Stimulated activated memory B cell treated with anti-CD40 and anti-IgM and Interleukin-4, amounts not matched to agents 10 μg/mL and 1 μg/mL and 100 μg/mL, for 72 hours (primary cell): ENCODE data around the gene PEMT.

Experiments used
- ATAC-seq: fragments of 150-1000 bp; cut with Tn5 transposase; 2 replicates; pipeline ENCODE4 v1.10.0; 2021
- H3K27ac Mint-ChIP-seq: one replicate; pipeline ENCODE4 v1.8.0; 2022; ENCODE audit warnings: mild to moderate bottlenecking, mixed read lengths
- H3K27me3 Mint-ChIP-seq: one replicate; pipeline ENCODE4 v1.8.0; 2022; ENCODE audit warnings: mixed read lengths
- H3K36me3 Mint-ChIP-seq: one replicate; pipeline ENCODE4 v1.8.0; 2022; ENCODE audit warnings: mixed read lengths
- H3K4me1 Mint-ChIP-seq: one replicate; pipeline ENCODE4 v1.8.0; 2022; ENCODE audit warnings: mixed read lengths
- H3K4me3 Mint-ChIP-seq: one replicate; pipeline ENCODE4 v1.8.0; 2022; ENCODE audit warnings: mild to moderate bottlenecking, moderate library complexity, mixed read lengths
- H3K9me3 Mint-ChIP-seq: one replicate; pipeline ENCODE4 v1.8.0; 2022; ENCODE audit warnings: mixed read lengths

PEMT gene

GRCh38 chr17:17504341-17505140 is 87.0 kb downstream of the PEMT start:
- Mint-ChIP-seq H3K9me3 (no peaks in the 10 kb centered on the region), H3K27ac (no peak overlapping the region), H3K36me3 (no peaks in the 10 kb centered on the region), H3K4me3 (no peak overlapping the region), H3K4me1 (no peaks in the 10 kb centered on the region), H3K27me3 (peaks cover 27% of the 10 kb centered on the region)
- peak; percentile 2 for ATAC-seq

GRCh38 chr17:17503566-17504130 is 87.9 kb downstream of the PEMT start:
- no peak overlapping the region for H3K4me3 Mint-ChIP-seq
- H3K36me3 Mint-ChIP-seq, result no peaks in the 10 kb centered on the region
- no peaks in the 10 kb centered on the region for H3K9me3 Mint-ChIP-seq
- ATAC-seq, result peak; percentile 3
- no peak overlapping the region for H3K27ac Mint-ChIP-seq
- no peaks in the 10 kb centered on the region for H3K4me1 Mint-ChIP-seq
- peaks cover 35% of the 10 kb centered on the region for H3K27me3 Mint-ChIP-seq

GRCh38 chr17:17502741-17503565 is 88.6 kb downstream of the PEMT start:
- Mint-ChIP-seq H3K27ac (no peak overlapping the region), H3K4me3 (no peak overlapping the region)
- no peak for ATAC-seq

GRCh38 chr17:17500999-17501605 is 90.4 kb downstream of the PEMT start:
- no peak overlapping the region for H3K27ac Mint-ChIP-seq
- H3K36me3 Mint-ChIP-seq, result no peaks in the 10 kb centered on the region
- H3K27me3 Mint-ChIP-seq, result peaks cover 46% of the 10 kb centered on the region
- no peak for ATAC-seq
- peaks cover 6% of the 10 kb centered on the region for H3K4me1 Mint-ChIP-seq
- H3K4me3 Mint-ChIP-seq, result no peak overlapping the region
- H3K9me3 Mint-ChIP-seq, result no peaks in the 10 kb centered on the region

More at GRCh38 chr17:17502741-17503565, 88.6 kb downstream of the PEMT start:
- Mint-ChIP-seq H3K9me3 (no peaks in the 10 kb centered on the region), H3K4me1 (no peaks in the 10 kb centered on the region), H3K27me3 (peaks cover 42% of the 10 kb centered on the region), H3K36me3 (no peaks in the 10 kb centered on the region)

GRCh38 chr17:17499402-17500145 is 91.9 kb downstream of the PEMT start:
- Mint-ChIP-seq H3K27me3 (peaks cover 57% of the 10 kb centered on the region), H3K4me3 (no peak overlapping the region), H3K27ac (no peak overlapping the region), H3K9me3 (no peaks in the 10 kb centered on the region), H3K36me3 (no peaks in the 10 kb centered on the region), H3K4me1 (peaks cover 19% of the 10 kb centered on the region)
- no peak for ATAC-seq

GRCh38 chr17:17498606-17499301 is 92.8 kb downstream of the PEMT start:
- no peak for ATAC-seq
- peaks cover 57% of the 10 kb centered on the region for H3K27me3 Mint-ChIP-seq
- H3K36me3 Mint-ChIP-seq, result no peaks in the 10 kb centered on the region
- H3K9me3 Mint-ChIP-seq, result no peaks in the 10 kb centered on the region
- H3K27ac Mint-ChIP-seq, result no peak overlapping the region
- no peak overlapping the region for H3K4me3 Mint-ChIP-seq
- peaks cover 21% of the 10 kb centered on the region for H3K4me1 Mint-ChIP-seq

- Mint-ChIP-seq H3K27ac (no peak overlapping the region), H3K36me3 (no peaks in the 10 kb centered on the region), H3K9me3 (no peaks in the 10 kb centered on the region), H3K4me1 (peaks cover 21% of the 10 kb centered on the region), H3K4me3 (no peak overlapping the region), H3K27me3 (peaks cover 49% of the 10 kb centered on the region)
- no peak for ATAC-seq
Measured at GRCh38 chr17:17497845-17498520, 93.5 kb downstream of the PEMT start.

- Mint-ChIP-seq H3K4me1 (peaks cover 21% of the 10 kb centered on the region), H3K4me3 (peak overlapping the region; percentile 23), H3K27ac (no peak overlapping the region), H3K27me3 (peaks cover 44% of the 10 kb centered on the region), H3K36me3 (peaks cover 6% of the 10 kb centered on the region), H3K9me3 (no peaks in the 10 kb centered on the region)
- ATAC-seq, result no peak
Measured at GRCh38 chr17:17497065-17497844, 94.3 kb downstream of the PEMT start.

- Mint-ChIP-seq H3K36me3 (peaks cover 15% of the 10 kb centered on the region), H3K27ac (no peak within 1 kb of the TSS), H3K4me3 (peak within 1 kb of the TSS; percentile 61), H3K27me3 (peaks cover 44% of the 10 kb centered on the region), H3K9me3 (no peaks in the 10 kb centered on the region), H3K4me1 (peaks cover 21% of the 10 kb centered on the region)
- peak; percentile 89 for ATAC-seq
Measured at GRCh38 chr17:17496189-17497064, 95.1 kb downstream of the PEMT start, which contains the start of gene RASD1. RASD1 (minus strand) TSS chr17:17496395; CDS start chr17:17496181, 214 bp downstream.

- peaks cover 22% of the 10 kb centered on the region for H3K36me3 Mint-ChIP-seq
- H3K4me3 Mint-ChIP-seq, result peak overlapping the region; percentile 54
- H3K27me3 Mint-ChIP-seq, result peaks cover 41% of the 10 kb centered on the region
- H3K4me1 Mint-ChIP-seq, result peaks cover 21% of the 10 kb centered on the region
- peak; percentile 1 for ATAC-seq
- no peaks in the 10 kb centered on the region for H3K9me3 Mint-ChIP-seq
- no peak overlapping the region for H3K27ac Mint-ChIP-seq
Measured at GRCh38 chr17:17495536-17496188, 95.8 kb downstream of the PEMT start.

- Mint-ChIP-seq H3K9me3 (no peaks in the 10 kb centered on the region), H3K4me3 (peak overlapping the region; percentile 54), H3K27ac (no peak overlapping the region), H3K36me3 (peaks cover 23% of the 10 kb centered on the region), H3K4me1 (peaks cover 21% of the 10 kb centered on the region), H3K27me3 (peaks cover 34% of the 10 kb centered on the region)
- ATAC-seq, result no peak
Measured at GRCh38 chr17:17494870-17495535, 96.5 kb downstream of the PEMT start.
